Cardiac fibroblast (primary cell): Measurements from ENCODE around the gene PRKCA.
A peak's percentile ranks its signal among the peaks of the same experiment; 100 is the strongest.

Experiments used
- DNase-seq, 2 donors: peaks; one replicate each; pipeline versions ENCODE4 v3.0.0 to v3.0.0-alpha.2; 2010; ENCODE audit warnings: low read depth in 2 of 2
- H3K4me3 ChIP-seq, 2 donors: replicated peaks in 1 of 2; 1 replicate in 1 of 2; 2 replicates in 1 of 2; pipeline ENCODE4 v1.5.1; 2011; ENCODE audit warnings: low read depth in 2 of 2, low read length in 2 of 2, mild to moderate bottlenecking in 2 of 2, moderate library complexity in 1 of 2
- CTCF ChIP-seq: IDR thresholded peaks from one replicate; pipeline ENCODE4 v1.5.1; 2011; ENCODE audit warnings: low read depth, mild to moderate bottlenecking, low read length, inconsistent platforms

The PRKCA gene

GRCh38 chr17:66652840-66653507 is 350.6 kb downstream of the PRKCA start:
- no peak for TF ChIP-seq CTCF
- DNase-seq: peak in 1 of 2 donors; percentile 70
- no peak overlapping the region for H3K4me3 ChIP-seq

DNA sequence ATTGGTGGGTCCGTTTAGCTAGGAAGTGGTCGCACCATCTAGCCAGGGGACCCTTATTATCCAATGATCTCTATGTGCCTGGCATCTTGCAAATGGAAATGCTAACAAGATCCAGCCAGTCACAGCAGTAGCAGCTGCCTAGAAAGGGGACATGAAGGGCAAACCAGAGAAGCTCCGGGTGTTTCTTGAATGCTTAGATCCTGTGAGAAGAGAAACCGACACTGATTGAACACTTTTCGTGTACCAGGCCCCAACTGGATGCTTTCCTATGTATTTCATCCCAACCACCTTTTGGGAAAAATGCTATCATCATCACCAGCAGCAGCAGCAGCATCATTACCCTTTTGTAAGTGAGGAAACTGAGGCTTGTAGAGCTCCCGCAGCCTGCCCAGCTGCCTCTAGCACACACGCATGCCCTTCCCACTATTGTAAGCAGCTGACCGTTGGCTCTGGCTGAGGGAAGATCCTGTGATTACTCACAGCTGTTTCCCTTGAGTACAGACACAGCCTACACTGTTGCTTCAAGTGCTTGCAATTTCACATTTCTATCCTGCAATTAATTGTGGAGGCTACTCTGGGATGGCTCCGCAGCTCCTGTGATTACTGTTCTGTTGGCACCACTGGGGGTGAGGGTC is 351.8 kb downstream of the PRKCA start:
- H3K4me3 ChIP-seq: no peak overlapping the region
- no peak for TF ChIP-seq CTCF
- peak; percentile 67 to 68 for DNase-seq

GRCh38 chr17:66654764-66655163 is 352.4 kb downstream of the PRKCA start:
- TF ChIP-seq CTCF: no peak
- H3K4me3 ChIP-seq: no peak overlapping the region
- no peak for DNase-seq

DNA sequence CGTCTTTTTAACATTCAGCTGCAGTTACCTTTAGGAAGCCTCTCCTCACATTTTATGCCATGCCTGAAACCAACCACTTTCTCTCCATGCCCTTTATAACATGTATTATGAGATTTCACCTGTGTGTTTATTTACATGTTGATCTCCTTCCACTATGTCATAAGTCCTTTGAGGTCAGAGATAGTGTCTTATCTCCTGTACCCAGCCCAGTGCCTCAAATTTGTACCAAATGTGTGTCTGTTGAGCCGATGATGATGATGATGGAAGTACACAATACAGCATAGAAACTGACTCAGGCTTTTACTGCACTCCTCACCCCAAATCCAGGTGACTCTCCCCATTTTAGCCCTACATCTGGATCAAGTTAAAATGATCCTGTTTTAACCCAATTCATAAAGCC is 353.0 kb downstream of the PRKCA start:
- H3K4me3 ChIP-seq: no peak overlapping the region
- TF ChIP-seq CTCF: no peak

DNA sequence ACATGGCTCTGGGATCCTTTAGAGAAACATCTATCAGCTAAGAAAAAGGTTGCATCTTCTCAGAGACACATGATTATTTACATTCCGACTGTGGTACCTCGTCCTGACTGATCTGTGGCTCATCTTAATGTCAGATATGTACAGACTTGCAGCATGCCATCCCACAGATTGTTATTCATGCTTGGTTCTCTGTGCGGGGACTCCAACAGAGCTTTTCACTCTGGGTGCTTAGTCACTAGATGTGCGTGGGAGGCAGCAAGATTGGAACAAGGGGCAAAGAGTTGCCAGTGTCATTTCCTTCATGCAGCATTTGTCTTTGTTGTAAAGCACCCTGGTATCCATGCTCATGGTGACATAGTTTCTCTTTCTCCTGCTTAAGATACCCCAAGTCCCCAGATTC is 353.4 kb downstream of the PRKCA start:
- DNase-seq: peak; percentile 56 to 65
- H3K4me3 ChIP-seq: no peak overlapping the region
- no peak for TF ChIP-seq CTCF

More for the DNA sequence above, 353.0 kb downstream of the PRKCA start:
- DNase-seq: no peak

GRCh38 chr17:66661411-66662256 is 359.2 kb downstream of the PRKCA start:
- no peak for TF ChIP-seq CTCF
- peak in 1 of 2 donors; percentile 81 for DNase-seq
- no peak overlapping the region for H3K4me3 ChIP-seq
